Measurements from ENCODE around the gene RARB.

RARB gene

DNA sequence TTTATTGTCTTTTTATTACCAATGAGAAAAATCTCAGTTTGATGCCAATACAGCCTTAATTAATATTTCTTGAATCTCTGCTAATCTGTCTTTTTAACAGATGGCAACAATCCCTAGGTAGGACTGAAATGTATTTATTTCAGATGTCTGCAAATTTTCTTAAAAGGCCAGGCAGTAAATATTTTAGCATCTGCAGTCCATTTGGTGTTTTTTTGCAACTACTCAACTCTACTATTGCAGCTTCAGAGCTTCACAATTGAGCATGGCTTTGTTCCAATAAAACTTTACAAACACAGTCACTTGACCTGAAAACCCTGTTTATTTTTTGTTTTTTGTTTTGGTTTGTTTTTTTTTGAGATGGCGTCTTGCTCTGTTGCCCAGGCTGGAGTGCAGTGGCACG, 82.7 kb downstream of the RARB start:
- no peak for FAIRE-seq

DNA sequence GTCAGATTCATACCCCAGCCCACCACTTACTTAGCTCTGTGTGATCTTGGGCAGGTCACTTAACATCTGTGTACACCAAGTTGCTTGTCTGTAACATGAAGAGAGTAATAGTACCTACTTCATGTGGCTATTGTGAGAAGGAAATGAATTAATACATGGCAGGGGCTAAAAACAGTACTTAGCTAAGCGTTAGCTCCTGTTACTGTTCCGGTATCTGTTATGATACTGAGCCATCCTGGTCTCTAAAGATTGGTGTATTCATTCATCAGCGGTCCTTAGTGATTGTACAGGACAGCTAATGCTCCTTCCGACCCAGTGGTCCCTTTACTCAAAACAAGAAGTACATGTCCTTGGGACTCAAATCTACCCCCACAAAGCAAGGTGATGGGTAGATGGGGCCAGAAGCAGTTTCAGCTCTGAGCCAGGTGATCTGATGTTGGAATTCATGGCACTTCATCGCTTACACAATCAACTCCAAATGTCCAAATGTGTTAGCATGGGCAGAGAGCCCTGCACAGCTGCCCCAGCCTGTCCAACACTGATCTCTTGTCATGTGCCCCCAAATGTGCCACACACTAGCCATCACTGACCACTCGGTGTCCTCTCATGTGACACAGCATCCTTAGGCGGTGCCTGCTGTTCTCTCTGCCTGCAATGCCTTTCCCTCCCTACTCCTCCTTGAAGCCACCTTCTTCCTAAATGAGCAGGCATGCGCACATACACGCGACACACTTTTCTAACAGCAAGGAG, 84.1 kb downstream of the RARB start:
- FAIRE-seq = no peak

DNA sequence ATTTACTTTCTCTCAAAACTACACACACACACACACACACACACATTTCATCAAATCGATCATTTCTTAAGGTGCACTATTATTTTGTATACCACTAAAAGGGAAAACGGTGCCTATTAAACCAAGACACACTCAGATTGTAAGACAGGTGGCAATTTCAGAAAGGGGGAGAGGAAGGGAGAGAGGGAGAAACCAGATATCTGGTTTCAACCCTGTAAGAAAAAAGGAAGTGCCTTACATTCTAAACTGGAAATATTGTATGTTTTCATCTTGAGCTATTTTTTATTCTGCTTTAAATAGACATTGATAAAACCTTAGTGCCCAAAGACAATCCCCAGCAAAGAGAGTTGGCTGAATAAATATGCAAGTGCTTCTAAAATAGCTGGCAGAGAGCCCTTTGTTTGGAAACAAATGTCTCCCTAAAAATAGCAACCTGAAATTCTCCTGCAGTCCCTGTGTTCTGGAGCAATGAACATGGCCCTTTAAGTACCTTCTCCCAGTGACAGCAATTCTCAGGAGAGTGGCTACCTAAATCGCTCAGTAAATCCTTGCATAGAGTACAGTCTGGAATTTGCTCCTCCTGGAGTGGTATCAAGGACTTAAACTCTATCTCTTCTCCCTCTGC, 85.7 kb downstream of the RARB start:
- no peak for FAIRE-seq

GRCh38 chr3:25515171-25515570, 87.1 kb downstream of the RARB start:
- no peak for FAIRE-seq

DNA sequence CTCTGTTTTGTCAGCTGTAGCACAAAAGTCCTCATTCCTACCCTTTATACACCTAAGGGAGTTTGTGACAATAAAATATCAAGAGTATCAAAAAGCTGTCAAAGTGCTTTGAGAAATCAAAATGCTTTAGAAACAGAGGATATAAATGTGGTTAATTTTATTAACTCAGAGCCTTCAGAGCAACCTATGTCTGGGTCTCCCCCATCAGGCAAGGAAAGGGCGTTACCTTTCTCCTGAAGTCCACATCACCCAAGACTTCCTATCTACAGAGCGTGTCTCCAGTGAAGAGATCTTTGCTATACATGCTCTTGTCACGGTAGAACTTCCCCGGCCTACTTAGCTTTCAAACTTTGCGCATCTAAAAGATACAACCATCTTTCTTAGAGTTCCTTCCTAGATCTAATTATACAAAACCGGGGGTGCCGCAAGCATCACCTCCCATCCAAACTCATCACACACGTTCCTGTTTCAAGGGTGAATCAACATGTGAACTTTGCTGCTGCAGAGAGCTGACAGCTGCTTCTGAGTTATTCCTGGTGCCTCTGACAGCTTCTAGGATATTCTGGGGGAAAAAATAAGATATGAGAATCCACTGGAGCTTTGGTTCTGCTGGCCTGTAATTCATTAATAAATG, 93.0 kb downstream of the RARB start:
- FAIRE-seq = no peak

GRCh38 chr3:25527336-25527735, 99.3 kb downstream of the RARB start:
- no peak for FAIRE-seq

DNA sequence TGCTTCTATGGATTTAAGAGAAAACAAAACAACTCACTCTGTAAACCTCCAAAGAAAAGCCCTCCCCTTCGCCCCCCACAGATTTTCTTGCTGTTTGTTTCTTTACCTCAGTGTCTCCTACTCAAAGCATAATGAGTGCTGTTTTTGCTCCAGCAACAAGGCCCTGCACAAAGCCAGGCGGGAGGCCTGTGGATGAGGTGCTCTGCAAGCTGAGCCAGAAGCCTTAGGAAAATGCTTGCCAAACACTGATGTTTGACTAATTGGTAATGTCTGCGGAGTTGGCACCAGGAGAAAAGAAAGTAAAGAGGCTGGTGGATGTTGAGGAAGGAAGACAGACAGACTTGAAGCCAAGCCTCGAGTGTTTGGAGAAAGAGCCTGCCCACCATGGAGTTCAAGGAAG, 99.7 kb downstream of the RARB start:
- no peak for FAIRE-seq

- FAIRE-seq = no peak
Measured at GRCh38 chr3:25531971-25532370, 103.9 kb downstream of the RARB start.

- FAIRE-seq = no peak
Measured at GRCh38 chr3:25532431-25533162, 104.5 kb downstream of the RARB start.

DNA sequence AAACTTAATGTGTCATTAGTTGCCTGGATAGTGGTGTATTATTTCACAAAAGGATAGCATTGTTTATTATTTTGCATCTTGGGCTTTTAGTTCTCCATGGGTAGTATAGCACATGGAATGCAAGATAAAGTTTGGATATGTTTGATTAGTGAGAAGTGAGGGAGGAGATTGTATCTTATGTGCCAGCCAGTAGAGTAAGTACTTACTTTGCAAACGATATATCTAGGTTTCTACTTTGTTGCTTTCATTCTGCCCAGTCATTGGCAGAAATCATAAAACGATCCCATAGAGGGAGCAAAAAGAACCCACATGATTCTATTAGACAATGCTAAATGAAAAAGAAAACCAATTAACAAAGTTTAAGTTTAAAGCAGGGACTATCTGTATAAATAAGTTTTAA, 105.3 kb downstream of the RARB start:
- FAIRE-seq = no peak

- no peak for FAIRE-seq
Measured at GRCh38 chr3:25534007-25534406, 105.9 kb downstream of the RARB start.

- FAIRE-seq = no peak
Measured at GRCh38 chr3:25536521-25537391, 108.7 kb downstream of the RARB start.

DNA sequence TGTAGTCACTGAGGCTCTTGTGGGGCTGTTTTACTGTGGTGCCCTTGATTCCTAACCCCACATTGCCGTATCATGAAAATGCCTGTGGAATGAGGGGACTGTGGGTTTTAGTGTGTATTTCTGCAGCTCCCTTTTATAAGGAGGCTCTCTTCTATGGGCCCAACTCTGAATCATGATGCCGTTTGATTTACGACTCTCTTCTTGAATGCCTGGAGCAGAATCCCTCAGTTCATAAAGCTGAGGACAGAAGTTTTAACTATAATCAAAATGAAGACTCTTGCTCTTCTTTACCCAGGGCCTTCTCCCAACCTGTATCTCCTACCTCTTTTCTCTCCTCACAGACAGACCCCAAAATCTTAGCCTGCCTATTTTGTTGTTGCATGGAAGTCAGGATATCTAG, 109.5 kb downstream of the RARB start:
- FAIRE-seq = no peak

DNA sequence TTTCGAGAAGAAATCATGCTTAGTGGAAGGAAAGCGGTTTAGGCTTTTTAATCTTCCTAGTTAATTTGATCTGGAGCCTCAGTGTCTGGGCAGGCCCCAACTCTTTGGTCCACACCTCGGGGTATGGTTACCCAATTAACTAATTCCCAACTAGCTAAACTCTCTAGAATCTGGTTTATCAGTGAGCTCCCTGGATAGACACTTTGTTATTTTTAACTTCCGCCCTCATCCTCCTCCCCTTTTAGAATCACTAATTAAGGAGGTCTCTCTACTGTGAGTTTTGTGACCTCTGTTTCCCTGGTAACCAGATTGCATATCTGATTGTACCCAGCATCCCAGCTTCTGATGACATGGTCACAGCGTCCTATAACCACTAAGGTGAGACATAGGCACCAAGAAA, 112.2 kb downstream of the RARB start:
- no peak for FAIRE-seq

GRCh38 chr3:25542492-25543039, 114.5 kb downstream of the RARB start:
- FAIRE-seq = no peak

DNA sequence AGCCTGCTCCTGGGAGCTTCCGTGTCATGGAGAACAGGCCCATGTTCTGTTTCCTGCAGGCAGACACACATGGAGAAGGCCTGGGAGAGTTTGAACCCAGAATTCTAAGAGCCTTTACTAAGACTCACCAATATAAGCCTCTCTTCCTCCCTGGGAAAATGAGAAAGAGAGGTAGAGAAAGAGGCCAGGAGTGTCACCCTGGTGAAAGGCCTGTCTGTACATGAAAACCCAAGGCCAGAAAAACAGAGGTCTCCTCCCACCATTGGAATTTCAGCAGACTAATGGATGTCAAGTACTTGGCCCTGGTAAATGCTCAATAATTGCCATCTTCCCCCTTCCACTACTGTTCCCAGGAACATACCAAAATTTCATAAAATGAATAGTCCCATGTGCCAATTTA, 119.0 kb downstream of the RARB start:
- FAIRE-seq = no peak

GRCh38 chr3:25547943-25548674, 120.0 kb downstream of the RARB start:
- no peak for FAIRE-seq

- no peak for FAIRE-seq
Measured at GRCh38 chr3:25548836-25549235, 120.8 kb downstream of the RARB start.

DNA sequence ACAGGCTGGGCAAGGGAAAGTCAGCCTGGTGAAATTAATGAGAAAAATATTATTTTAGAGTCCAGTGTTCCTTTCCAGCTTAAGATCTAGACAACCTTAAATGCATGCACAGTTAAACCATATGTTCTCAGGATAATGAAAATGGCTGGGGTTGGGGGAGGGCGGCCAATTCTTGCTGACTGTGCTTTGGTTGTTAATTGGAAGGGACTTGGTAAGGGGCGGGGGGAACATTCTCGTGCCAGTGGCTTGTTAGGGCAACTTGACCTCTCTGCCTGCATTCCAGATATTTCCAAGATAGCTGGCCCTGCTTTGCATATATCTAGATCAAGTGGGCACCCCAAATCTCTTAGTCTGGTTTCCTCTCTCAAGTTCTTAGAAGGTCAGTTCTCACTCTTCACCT, 124.2 kb downstream of the RARB start:
- no peak for FAIRE-seq

DNA sequence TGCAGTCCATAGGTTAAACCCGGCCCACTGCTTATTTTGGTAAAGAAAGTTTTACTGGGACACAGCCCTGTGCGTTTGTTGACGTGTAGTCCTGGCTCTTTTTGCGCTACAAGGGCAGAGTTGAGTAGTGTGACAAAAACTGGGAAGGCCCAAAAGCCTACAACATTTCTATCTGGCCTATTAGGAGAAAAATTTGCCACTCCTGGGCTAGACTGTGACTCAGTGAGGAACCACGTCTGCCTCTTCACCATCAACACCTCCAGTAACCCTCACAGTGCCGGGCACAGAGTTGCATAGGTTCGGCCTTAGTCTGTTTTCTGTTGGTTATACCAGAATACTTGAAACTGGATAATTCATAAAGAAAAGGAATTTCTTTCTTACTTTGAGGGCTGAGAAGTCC, 126.3 kb downstream of the RARB start:
- no peak for FAIRE-seq

- FAIRE-seq = no peak
Measured at GRCh38 chr3:25555695-25556437, 127.8 kb downstream of the RARB start.

Data from islet of Langerhans (tissue), 1 donor.